ENCODE measurements around the gene EPHB4. TPM values are rescaled to one million over a fixed set of nuclear protein-coding genes. Genes with fewer than 3 reads are reported as not detected.

Gene EPHB4
- total and polyA plus RNA-seq, 10 of the 15 experiments (the other 5 are each of a cell fraction or from before 2014, with no cell fraction given): 0.32 to 0.85 (median 0.48) TPM; not detected in 4

DNA sequence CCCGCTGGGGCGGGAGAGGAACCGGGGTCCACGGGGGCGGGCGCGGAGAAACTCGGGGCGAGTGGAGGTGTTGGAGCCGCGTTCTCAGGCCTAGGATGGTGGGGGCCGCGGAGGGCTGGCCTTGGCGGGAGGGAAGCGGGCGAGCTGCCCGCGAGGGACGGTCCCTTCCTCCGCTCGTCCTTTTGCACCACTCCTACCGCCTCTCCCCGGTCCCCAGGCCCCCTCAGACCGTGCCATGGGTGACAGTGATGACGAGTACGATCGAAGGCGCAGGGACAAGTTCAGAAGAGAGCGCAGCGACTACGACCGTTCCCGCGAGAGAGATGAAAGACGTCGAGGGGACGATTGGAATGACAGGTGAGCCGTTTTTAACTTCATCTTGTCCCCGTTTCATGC lies 48.0 kb upstream of the EPHB4 start (continued):
- TF ChIP-seq, protein P1, sequence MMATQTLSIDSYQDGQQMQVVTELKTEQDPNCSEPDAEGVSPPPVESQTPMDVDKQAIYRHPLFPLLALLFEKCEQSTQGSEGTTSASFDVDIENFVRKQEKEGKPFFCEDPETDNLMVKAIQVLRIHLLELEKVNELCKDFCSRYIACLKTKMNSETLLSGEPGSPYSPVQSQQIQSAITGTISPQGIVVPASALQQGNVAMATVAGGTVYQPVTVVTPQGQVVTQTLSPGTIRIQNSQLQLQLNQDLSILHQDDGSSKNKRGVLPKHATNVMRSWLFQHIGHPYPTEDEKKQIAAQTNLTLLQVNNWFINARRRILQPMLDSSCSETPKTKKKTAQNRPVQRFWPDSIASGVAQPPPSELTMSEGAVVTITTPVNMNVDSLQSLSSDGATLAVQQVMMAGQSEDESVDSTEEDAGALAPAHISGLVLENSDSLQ (IDR thresholded peaks at IDR 0.05): peak; percentile 63; the same call in 1 of the 2 replicates
- no peak for TF ChIP-seq SUPT20H (IDR thresholded peaks at IDR 0.05; ENCODE audit: borderline replicate concordance, control insufficient read depth, low read depth, low read length)
- no peak for TF ChIP-seq ZNF217 (IDR thresholded peaks at IDR 0.05)
- TF ChIP-seq SUZ12 (IDR thresholded peaks at IDR 0.05; ENCODE audit: unreplicated experiment): no peak
- peak in 1 of 2 experiments; percentile 35; a peak in 1 of 3 replicates for TF ChIP-seq EGR1 (IDR thresholded peaks at IDR 0.05; ENCODE audit: borderline replicate concordance in 1 of 2, low read depth in 2 of 2, low read length in 2 of 2)
- TF ChIP-seq, protein P2, sequence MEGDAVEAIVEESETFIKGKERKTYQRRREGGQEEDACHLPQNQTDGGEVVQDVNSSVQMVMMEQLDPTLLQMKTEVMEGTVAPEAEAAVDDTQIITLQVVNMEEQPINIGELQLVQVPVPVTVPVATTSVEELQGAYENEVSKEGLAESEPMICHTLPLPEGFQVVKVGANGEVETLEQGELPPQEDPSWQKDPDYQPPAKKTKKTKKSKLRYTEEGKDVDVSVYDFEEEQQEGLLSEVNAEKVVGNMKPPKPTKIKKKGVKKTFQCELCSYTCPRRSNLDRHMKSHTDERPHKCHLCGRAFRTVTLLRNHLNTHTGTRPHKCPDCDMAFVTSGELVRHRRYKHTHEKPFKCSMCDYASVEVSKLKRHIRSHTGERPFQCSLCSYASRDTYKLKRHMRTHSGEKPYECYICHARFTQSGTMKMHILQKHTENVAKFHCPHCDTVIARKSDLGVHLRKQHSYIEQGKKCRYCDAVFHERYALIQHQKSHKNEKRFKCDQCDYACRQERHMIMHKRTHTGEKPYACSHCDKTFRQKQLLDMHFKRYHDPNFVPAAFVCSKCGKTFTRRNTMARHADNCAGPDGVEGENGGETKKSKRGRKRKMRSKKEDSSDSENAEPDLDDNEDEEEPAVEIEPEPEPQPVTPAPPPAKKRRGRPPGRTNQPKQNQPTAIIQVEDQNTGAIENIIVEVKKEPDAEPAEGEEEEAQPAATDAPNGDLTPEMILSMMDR (IDR thresholded peaks at IDR 0.05 in 2 of 3, conservative IDR thresholded peaks at IDR 0.05 in 1 of 3; ENCODE audit: control insufficient read depth in 2 of 3, extremely low read depth in 1 of 3, insufficient read depth in 1 of 3, low read depth in 3 of 3, low read length in 3 of 3): no peak
- TF ChIP-seq BACH1 (IDR thresholded peaks at IDR 0.05; ENCODE audit: borderline replicate concordance): peak; percentile 25; the same call in 1 of the 2 replicates
- no peak for TF ChIP-seq ZZZ3 (IDR thresholded peaks at IDR 0.05; ENCODE audit: control insufficient read depth, insufficient read length, low read depth)
- no peak for TF ChIP-seq HCFC1 (IDR thresholded peaks at IDR 0.05; ENCODE audit: low read length)
